ENCODE measurements around the gene TMEM233. TPM values are rescaled to one million over a fixed set of nuclear protein-coding genes. Genes with fewer than 3 reads are reported as not detected.
A peak's percentile ranks its signal among the peaks of the same experiment; 100 is the strongest.

Gene TMEM233
- total RNA-seq, 1 donor from 2014 or later, result not detected

DNA sequence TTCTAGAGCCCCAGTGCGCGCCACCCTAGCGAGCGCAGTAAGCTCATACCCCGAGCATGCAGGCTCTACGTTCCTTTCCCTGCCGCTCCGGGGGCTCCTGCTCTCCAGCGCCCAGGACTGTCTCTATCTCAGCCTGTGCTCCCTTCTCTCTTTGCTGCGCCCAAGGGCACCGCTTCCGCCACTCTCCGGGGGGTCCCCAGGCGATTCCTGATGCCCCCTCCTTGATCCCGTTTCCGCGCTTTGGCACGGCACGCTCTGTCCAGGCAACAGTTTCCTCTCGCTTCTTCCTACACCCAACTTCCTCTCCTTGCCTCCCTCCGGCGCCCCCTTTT, 791 bp downstream of the TMEM233 start:
- Mint-ChIP-seq H3K36me3 (ENCODE audit: low read depth) (no peaks in the 10 kb centered on the region), H3K4me1 (ENCODE audit: low read depth) (peaks cover 12% of the 10 kb centered on the region), H3K27ac (ENCODE audit: unreplicated experiment) (no peak overlapping the region), H3K9me3 (ENCODE audit: low read depth) (peaks cover 3% of the 10 kb centered on the region), H3K4me3 (ENCODE audit: unreplicated experiment) (peak overlapping the region; percentile 55), H3K27me3 (ENCODE audit: low read depth) (peaks cover 60% of the 10 kb centered on the region)
- DNase-seq (ENCODE audit: low spot score), result no peak
- TF ChIP-seq CTCF (IDR thresholded peaks at IDR 0.05), result no peak

- Mint-ChIP-seq H3K27ac (ENCODE audit: unreplicated experiment) (peak overlapping the region; percentile 5), H3K27me3 (ENCODE audit: low read depth) (peaks cover 57% of the 10 kb centered on the region), H3K4me1 (ENCODE audit: low read depth) (peaks cover 12% of the 10 kb centered on the region), H3K9me3 (ENCODE audit: low read depth) (peaks cover 3% of the 10 kb centered on the region), H3K4me3 (ENCODE audit: unreplicated experiment) (peak overlapping the region; percentile 55), H3K36me3 (ENCODE audit: low read depth) (no peaks in the 10 kb centered on the region)
- no peak for TF ChIP-seq CTCF (IDR thresholded peaks at IDR 0.05)
- no peak for DNase-seq (ENCODE audit: low spot score)
Observed at GRCh38 chr12:119594772-119595445, 1.3 kb downstream of the TMEM233 start.

DNA sequence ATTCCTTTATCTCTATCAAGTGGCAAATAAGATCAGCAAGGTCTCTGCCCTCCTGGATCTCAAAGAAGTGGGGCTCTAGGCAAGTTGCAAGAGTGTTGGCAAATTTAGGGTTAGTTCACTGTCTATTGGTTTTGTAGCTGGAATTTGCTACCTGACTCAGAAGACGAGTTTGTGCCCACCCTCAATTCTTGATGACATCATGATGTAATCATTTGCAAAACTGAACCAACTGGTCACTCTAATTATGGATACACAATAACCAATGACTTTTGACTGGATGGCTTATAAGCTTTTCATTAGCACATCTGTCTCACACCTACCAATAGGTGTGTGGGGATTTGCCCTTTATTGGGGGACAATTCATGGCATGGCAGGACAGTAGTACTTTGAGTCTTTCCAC, 4.6 kb downstream of the TMEM233 start:
- no peak for DNase-seq (ENCODE audit: low spot score)
- H3K27ac Mint-ChIP-seq (ENCODE audit: unreplicated experiment), result no peak overlapping the region
- peaks cover 12% of the 10 kb centered on the region for H3K4me1 Mint-ChIP-seq (ENCODE audit: low read depth)
- no peaks in the 10 kb centered on the region for H3K36me3 Mint-ChIP-seq (ENCODE audit: low read depth)
- H3K4me3 Mint-ChIP-seq (ENCODE audit: unreplicated experiment), result no peak overlapping the region
- no peaks in the 10 kb centered on the region for H3K9me3 Mint-ChIP-seq (ENCODE audit: low read depth)
- H3K27me3 Mint-ChIP-seq (ENCODE audit: low read depth), result peaks cover 38% of the 10 kb centered on the region
- no peak for TF ChIP-seq CTCF (IDR thresholded peaks at IDR 0.05)

DNA sequence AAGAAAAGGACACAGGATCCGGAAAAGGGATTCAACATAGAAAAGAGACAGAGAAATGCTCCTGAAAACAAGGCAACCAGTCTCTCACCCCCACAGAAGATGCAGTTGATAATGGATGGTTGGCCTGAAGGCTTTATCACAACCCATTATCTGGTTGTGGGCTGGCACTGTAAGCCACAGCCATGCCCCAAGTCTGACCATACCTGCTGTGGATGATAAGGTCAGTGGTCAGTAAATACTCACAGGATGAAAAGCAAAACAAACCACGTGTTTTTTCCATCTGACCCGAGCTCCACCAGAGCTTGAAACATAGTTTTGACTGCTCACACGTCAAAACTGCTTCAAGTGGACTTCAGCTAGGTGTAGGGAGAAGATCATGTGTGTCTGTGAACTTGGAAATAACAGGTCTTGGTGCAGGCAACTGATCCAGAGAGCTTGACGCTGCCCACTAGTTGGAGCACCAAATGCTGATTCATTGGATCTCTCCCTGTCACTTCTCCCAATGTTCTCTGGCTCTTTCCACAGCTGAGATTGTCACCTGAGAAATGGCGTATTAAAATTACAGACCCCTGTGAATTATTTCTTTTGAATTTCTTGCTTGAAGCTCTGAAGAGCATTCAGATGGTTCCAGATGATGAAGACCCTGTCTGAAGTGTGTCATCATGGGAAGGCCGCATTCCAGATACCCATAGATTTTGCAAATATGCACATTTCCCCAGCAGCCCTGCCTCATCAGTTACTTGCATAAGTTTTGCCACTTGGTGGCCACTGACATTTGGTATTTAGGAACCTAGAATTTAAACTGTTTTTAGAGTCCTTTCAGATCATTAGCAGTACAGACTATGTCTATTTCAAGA, 8.5 kb downstream of the TMEM233 start:
- no peak overlapping the region for H3K27ac Mint-ChIP-seq (ENCODE audit: unreplicated experiment)
- no peak overlapping the region for H3K4me3 Mint-ChIP-seq (ENCODE audit: unreplicated experiment)
- no peaks in the 10 kb centered on the region for H3K36me3 Mint-ChIP-seq (ENCODE audit: low read depth)
- no peak for TF ChIP-seq CTCF (IDR thresholded peaks at IDR 0.05)
- no peaks in the 10 kb centered on the region for H3K9me3 Mint-ChIP-seq (ENCODE audit: low read depth)
- no peak for DNase-seq (ENCODE audit: low spot score)
- H3K4me1 Mint-ChIP-seq (ENCODE audit: low read depth), result no peaks in the 10 kb centered on the region
- H3K27me3 Mint-ChIP-seq (ENCODE audit: low read depth), result peaks cover 10% of the 10 kb centered on the region

DNA sequence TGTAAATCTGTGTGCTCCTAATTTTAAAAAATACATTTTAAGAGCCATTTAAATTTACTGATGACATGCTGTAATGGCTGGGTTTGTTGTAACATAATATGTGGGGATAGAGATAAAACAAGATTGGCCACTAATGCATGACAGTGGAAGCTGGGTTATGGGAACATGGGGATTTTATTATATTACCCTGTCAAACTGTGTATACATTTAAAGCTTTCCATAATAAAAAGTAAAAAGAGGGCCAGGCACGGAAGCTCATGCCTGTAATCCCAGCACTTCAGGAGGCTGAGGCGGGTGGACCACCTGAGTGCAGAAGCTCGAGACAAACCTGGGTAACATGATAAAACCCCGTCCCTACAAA, 9.1 kb downstream of the TMEM233 start:
- DNase-seq (ENCODE audit: low spot score), result no peak
- Mint-ChIP-seq H3K27ac (ENCODE audit: unreplicated experiment) (no peak overlapping the region), H3K27me3 (ENCODE audit: low read depth) (peaks cover 9% of the 10 kb centered on the region), H3K4me3 (ENCODE audit: unreplicated experiment) (no peak overlapping the region), H3K9me3 (ENCODE audit: low read depth) (no peaks in the 10 kb centered on the region), H3K4me1 (ENCODE audit: low read depth) (no peaks in the 10 kb centered on the region), H3K36me3 (ENCODE audit: low read depth) (no peaks in the 10 kb centered on the region)
- no peak for TF ChIP-seq CTCF (IDR thresholded peaks at IDR 0.05)

All from chondrocyte (in vitro differentiated cells).